HepG2 (cell line): ENCODE measurements around the gene METTL26. TPM values are rescaled to one million over a fixed set of nuclear protein-coding genes. Genes with fewer than 3 reads are reported as not detected.

Experiments used
- AGO1 ChIP-seq: fragments of 200-400 bp; formaldehyde crosslinking; IDR thresholded peaks from 2 replicates; pipeline ENCODE4 v1.6.1; 2017; ENCODE audit warnings: mild to moderate bottlenecking, low read depth, low read length, moderate library complexity; ENCODE audit not compliant: poor library complexity, severe bottlenecking
- CEBPZ ChIP-seq: IDR thresholded peaks from 2 replicates; pipeline ENCODE4 v1.6.1; 2012; ENCODE audit warnings: low read length, improper control_type of control experiment
- CREM ChIP-seq, 2 experiments: sonication (generic) in 1 of 2; formaldehyde crosslinking in 1 of 2; IDR thresholded peaks; 2 replicates each; pipeline versions ENCODE4 v1.4.0 to v1.6.1; 2016 to 2020; ENCODE audit warnings: antibody characterized with exemption in 1 of 2, mild to moderate bottlenecking in 1 of 2, missing genetic modification reagents in 1 of 2
- HMG20A ChIP-seq: IDR thresholded peaks from 2 replicates; pipeline ENCODE4 v1.6.1; 2016; ENCODE audit warnings: borderline replicate concordance
- KDM3A ChIP-seq: IDR thresholded peaks from 2 replicates; pipeline ENCODE4 v1.6.1; 2018; ENCODE audit warnings: low read depth, missing compliant biosample characterization
- NCOA2 ChIP-seq: sonication (generic); formaldehyde crosslinking; IDR thresholded peaks from 2 replicates; pipeline ENCODE4 v1.8.0; 2022; ENCODE audit warnings: inconsistent platforms
- PATZ1 ChIP-seq: sonication (generic); formaldehyde crosslinking; IDR thresholded peaks from 2 replicates; pipeline ENCODE4 v1.4.0; 2020; ENCODE audit warnings: missing genetic modification reagents
- SALL1 ChIP-seq: sonication (generic); formaldehyde crosslinking; IDR thresholded peaks from 2 replicates; pipeline ENCODE4 v1.8.0; 2022; ENCODE audit warnings: mild to moderate bottlenecking, missing genetic modification reagents
- TOE1 ChIP-seq: sonication (generic); formaldehyde crosslinking; IDR thresholded peaks from 2 replicates; pipeline ENCODE4 v1.4.0; 2020; ENCODE audit warnings: mild to moderate bottlenecking, missing genetic modification reagents
- ZKSCAN8 ChIP-seq: IDR thresholded peaks from 2 replicates; pipeline ENCODE4 v1.6.1; 2016; ENCODE audit warnings: borderline replicate concordance, missing genetic modification reagents, missing compliant biosample characterization
- ZNF10 ChIP-seq: sonication (generic); formaldehyde crosslinking; IDR thresholded peaks from 2 replicates; pipeline ENCODE4 v1.4.0; 2020; ENCODE audit warnings: mild to moderate bottlenecking, low read depth, missing genetic modification reagents, borderline replicate concordance
- ZNF3 ChIP-seq: IDR thresholded peaks from 2 replicates; pipeline ENCODE4 v1.7.0; 2017; ENCODE audit warnings: inconsistent platforms
- ZNF496 ChIP-seq: sonication (generic); formaldehyde crosslinking; IDR thresholded peaks from 2 replicates; pipeline ENCODE4 v1.8.1; 2023; ENCODE audit warnings: mild to moderate bottlenecking, moderate library complexity, missing genetic modification reagents; ENCODE audit not compliant: insufficient replicate concordance
- ZNF580 ChIP-seq: IDR thresholded peaks from 2 replicates; pipeline ENCODE4 v1.6.1; 2016; ENCODE audit warnings: low read depth, borderline replicate concordance
- polyA plus RNA-seq, 8 experiments: library from polyadenylated mRNA; depleted of rRNA in 3 of 8; stranded (reverse) in 7 of 8; unstranded in 1 of 8; fragments of >200 nt; fragmentation: Illumina TruSeq in 4 of 8; extraction: Trizol in 4 of 8; gene quantifications; 2 replicates each; pipeline versions ENCODE4 v1.2.1 to v1.2.3, GENCODE V29; 2011 to 2016; ENCODE audit warnings: low read depth in 4 of 8, missing spikeins in 1 of 8, mixed read lengths in 1 of 8; ENCODE audit not compliant: insufficient read depth in 1 of 8
- total RNA-seq, 5 experiments: library from RNA; depleted of rRNA; stranded (reverse); fragments of >200 nt; fragmentation: Illumina TruSeq; extraction: Trizol; gene quantifications; 2 replicates each; pipeline ENCODE4 v1.2.3, GENCODE V29; 2016; ENCODE audit warnings: low read depth in 1 of 5
- TF ChIP-seq, protein P1 (sequence below), 2 experiments: sonication (generic) in 1 of 2; formaldehyde crosslinking in 1 of 2; IDR thresholded peaks; 2 replicates each; pipeline versions ENCODE4 v1.5.1 to v1.6.1; 2011 to 2020; ENCODE audit warnings: borderline replicate concordance in 1 of 2, low read depth in 1 of 2, low read length in 1 of 2, mild to moderate bottlenecking in 1 of 2, missing genetic modification reagents in 1 of 2, moderate library complexity in 1 of 2
- TF ChIP-seq, protein P2 (sequence below): sonication (generic); formaldehyde crosslinking; conservative IDR thresholded peaks from 2 replicates; pipeline ENCODE4 v1.4.0; 2020; ENCODE audit warnings: missing genetic modification reagents

Gene METTL26
- total and polyA plus RNA-seq, 2 of the 13 experiments (the other 11 are each of a cell fraction or from before 2014, with no cell fraction given): 65.5 to 70.1 TPM

DNA sequence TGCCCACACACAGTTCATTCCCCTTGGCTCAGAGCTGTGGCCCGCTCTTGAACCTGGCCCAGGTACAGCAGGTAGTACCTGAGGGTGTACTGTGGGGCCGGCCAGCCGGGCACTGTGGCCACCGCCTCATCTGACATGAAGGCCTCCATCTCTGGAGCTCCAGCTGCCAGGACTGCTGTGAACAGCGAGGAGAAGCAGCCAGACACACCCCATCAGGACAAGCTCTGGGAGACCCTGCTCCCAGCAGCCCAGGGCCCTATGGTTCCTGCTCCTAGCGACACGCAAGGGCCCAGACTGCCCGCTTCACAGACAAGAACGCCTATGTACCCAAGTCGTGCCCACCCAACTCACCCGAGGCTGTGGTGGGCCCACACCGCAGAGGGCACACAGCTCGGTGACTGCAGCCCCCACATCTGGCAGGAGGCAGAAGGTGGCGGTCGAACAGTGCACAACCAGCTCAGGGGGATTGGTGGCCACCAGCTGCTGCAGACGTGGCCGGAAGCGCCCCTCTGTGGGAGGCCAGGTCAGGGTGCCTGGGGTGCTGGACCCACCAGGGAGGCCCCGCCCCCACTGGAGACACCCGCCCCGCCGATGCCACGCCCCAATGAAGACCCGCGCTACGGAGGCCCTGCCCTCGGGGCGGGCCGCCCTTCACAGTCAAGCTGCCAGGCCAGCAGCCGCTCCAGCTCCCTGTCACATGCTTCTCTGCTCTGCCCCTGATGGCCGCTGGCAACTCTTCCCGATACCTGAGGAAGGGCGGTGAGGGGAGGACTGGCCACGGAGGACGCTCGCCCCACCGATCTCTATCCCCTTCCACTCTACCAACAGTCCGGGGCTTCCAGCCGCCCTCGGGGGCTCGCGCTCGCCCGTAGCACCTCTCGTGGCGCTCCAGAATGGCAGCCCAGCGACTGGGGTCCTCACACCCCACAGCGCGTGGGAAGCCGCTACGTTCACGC, 43.0 kb upstream of the METTL26 start (continued):
- TF ChIP-seq, protein P1, sequence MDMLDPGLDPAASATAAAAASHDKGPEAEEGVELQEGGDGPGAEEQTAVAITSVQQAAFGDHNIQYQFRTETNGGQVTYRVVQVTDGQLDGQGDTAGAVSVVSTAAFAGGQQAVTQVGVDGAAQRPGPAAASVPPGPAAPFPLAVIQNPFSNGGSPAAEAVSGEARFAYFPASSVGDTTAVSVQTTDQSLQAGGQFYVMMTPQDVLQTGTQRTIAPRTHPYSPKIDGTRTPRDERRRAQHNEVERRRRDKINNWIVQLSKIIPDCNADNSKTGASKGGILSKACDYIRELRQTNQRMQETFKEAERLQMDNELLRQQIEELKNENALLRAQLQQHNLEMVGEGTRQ (IDR thresholded peaks at IDR 0.05; ENCODE audit: low read depth, low read length): no peak
- TF ChIP-seq, protein P1 (CRISPR knock-in tag; IDR thresholded peaks at IDR 0.05; ENCODE audit: borderline replicate concordance): no peak
- TF ChIP-seq ZNF580 (CRISPR knock-in tag) (no peak; the same call in 1 of the 2 replicates), ZNF496 (CRISPR knock-in tag) (no peak), PATZ1 (CRISPR knock-in tag) (peak; percentile 31; the same call in 1 of the 2 replicates), ZNF10 (no peak), SALL1 (CRISPR knock-in tag) (peak; percentile 56; the same call in 1 of the 2 replicates), TOE1 (CRISPR knock-in tag) (no peak), CEBPZ (no peak), KDM3A (CRISPR knock-in tag) (0 out of 2 replicates have a peak, but pooled peaks have one; percentile 22), ZKSCAN8 (no peak), HMG20A (CRISPR knock-in tag) (no peak), ZNF3 (no peak), NCOA2 (CRISPR knock-in tag) (no peak; the same call in 1 of the 2 replicates), AGO1 (peak; percentile 29), CREM (IDR thresholded peaks at IDR 0.05) (no peak), CREM (CRISPR knock-in tag; IDR thresholded peaks at IDR 0.05) (no peak)
- TF ChIP-seq, protein P2, sequence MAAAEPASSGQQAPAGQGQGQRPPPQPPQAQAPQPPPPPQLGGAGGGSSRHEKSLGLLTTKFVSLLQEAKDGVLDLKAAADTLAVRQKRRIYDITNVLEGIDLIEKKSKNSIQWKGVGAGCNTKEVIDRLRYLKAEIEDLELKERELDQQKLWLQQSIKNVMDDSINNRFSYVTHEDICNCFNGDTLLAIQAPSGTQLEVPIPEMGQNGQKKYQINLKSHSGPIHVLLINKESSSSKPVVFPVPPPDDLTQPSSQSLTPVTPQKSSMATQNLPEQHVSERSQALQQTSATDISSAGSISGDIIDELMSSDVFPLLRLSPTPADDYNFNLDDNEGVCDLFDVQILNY (CRISPR knock-in tag): no peak
